T-helper 1 cell treated with Interleukin-12 subunit alpha and Interleukin-12 subunit beta and Interleukin-4 antibody, amounts not matched to agents 30 ng/mL and 1 ng/mL, for 36 hours (primary cell): Measurements from ENCODE around the gene CD300LF. TPM values are rescaled to one million over a fixed set of nuclear protein-coding genes. Genes with fewer than 3 reads are reported as not detected.

ENCODE experiments used
- intact Hi-C: fragments of 100-400 bp; cut with micrococcal nuclease; formaldehyde crosslinking; loops from one replicate; pipeline ENCODE4 v1.15.1; 2024
- total RNA-seq: library from RNA; stranded (reverse); gene quantifications from 2 replicates; pipeline ENCODE4 v1.2.3, GENCODE V29; 2022

Gene CD300LF
- total RNA-seq, 1 donor from 2014 or later = not detected

GRCh38 chr17:74647871-74648672 lies 64.7 kb downstream of the CD300LF start:
- intact Hi-C loops = loop anchor here (2.0 to 5.0 kb wide), 2 partner anchors 81 to 281 kb away; partner anchors contain the start of genes CD300H and GPR142

- intact Hi-C loops = loop anchor here (1.0 to 5.0 kb wide), 4 partner anchors 79 to 279 kb away; partner anchors contain the start of genes CD300H and GPR142
Measured at GRCh38 chr17:74646231-74646630, 66.5 kb downstream of the CD300LF start.

GRCh38 chr17:74645010-74645409 lies 67.7 kb downstream of the CD300LF start:
- intact Hi-C loops = loop anchor here (5.0 kb wide), 1 partner anchor 278 kb away; the partner anchor contains the start of gene GPR142

GRCh38 chr17:74644419-74644818 lies 68.3 kb downstream of the CD300LF start:
- intact Hi-C loops = no loop called here

Other genes starting within 250 kb of the CD300LF start
- 49.6 and 50.3 TPM in 2 replicates for gene CD300A, start 246.3 kb downstream of the CD300LF start, total RNA-seq
- gene CD300LB, start 181.4 kb downstream of the CD300LF start, total RNA-seq = not detected in 2 replicates
- 0.80 and 1.3 TPM in 2 replicates for gene CD300C, start 166.8 kb downstream of the CD300LF start, total RNA-seq
- not detected in 2 replicates for gene CD300H, start 145.4 kb downstream of the CD300LF start, total RNA-seq
- not detected in 2 replicates for gene CD300LD, start 120.6 kb downstream of the CD300LF start, total RNA-seq
- gene CD300E, start 89.2 kb downstream of the CD300LF start, total RNA-seq = not detected in 2 replicates
- 50.4 and 56.8 TPM in 2 replicates for gene RAB37, start 24.3 kb upstream of the CD300LF start, total RNA-seq
- 308 TPM in 2 replicates for gene NHERF1, start 35.7 kb upstream of the CD300LF start, total RNA-seq
- gene NAT9, start 63.4 kb upstream of the CD300LF start, total RNA-seq = 37.4 and 40.9 TPM in 2 replicates
- gene GRIN2C, start 147.0 kb upstream of the CD300LF start, total RNA-seq = 0.22 and 0.49 TPM in 2 replicates
- 37.3 and 40.6 TPM in 2 replicates for gene FDXR, start 160.1 kb upstream of the CD300LF start, total RNA-seq
- gene FADS6, start 180.7 kb upstream of the CD300LF start, total RNA-seq = not detected in 2 replicates
- gene USH1G, start 210.3 kb upstream of the CD300LF start, total RNA-seq = not detected in 2 replicates
- gene OTOP2, start 211.3 kb upstream of the CD300LF start, total RNA-seq = not detected in 2 replicates
- gene OTOP3, start 223.0 kb upstream of the CD300LF start, total RNA-seq = not detected in 2 replicates